ENCODE data around the gene GSN. TPM values are rescaled to one million over a fixed set of nuclear protein-coding genes. Genes with fewer than 3 reads are reported as not detected.

Gene GSN
- total and polyA plus RNA-seq, 9 of the 15 experiments (the other 6 are each of a cell fraction or from before 2014, with no cell fraction given), result 0.39 to 16.6 (median 8.2) TPM

- TF ChIP-seq CLOCK (CRISPR knock-in tag; IDR thresholded peaks at IDR 0.05; ENCODE audit: borderline replicate concordance) (peak; percentile 90), CBX3 (IDR thresholded peaks at IDR 0.05; ENCODE audit: borderline replicate concordance in 1 of 2, low read length in 2 of 2) (peak in 1 of 2 experiments; percentile 55; a peak in 1 of 3 replicates), ASH1L (IDR thresholded peaks at IDR 0.05; ENCODE audit: borderline replicate concordance, low read depth, partially characterized antibody) (peak; percentile 45), ATF7 (IDR thresholded peaks at IDR 0.05) (peak; percentile 49; the same call in 1 of the 2 replicates), MLX (CRISPR knock-in tag; conservative IDR thresholded peaks at IDR 0.05) (peak; percentile 48 to 90; a peak in 2 of 4 replicates), ZNF592 (IDR thresholded peaks at IDR 0.05) (peak; percentile 84), SRF (CRISPR knock-in tag; IDR thresholded peaks at IDR 0.05) (peak in 1 of 2 experiments; percentile 53; a peak in 1 of 4 replicates), ZNF232 (CRISPR knock-in tag; IDR thresholded peaks at IDR 0.05) (peak; percentile 76; the same call in 1 of the 2 replicates), CSDE1 (IDR thresholded peaks at IDR 0.05) (0 out of 4 replicates have a peak, but pooled peaks of 1 of the 2 experiments have one; percentile 28), E2F6 (IDR thresholded peaks at IDR 0.05; ENCODE audit: borderline replicate concordance in 1 of 2, extremely low read depth in 1 of 2, insufficient read depth in 1 of 2, insufficient read length in 1 of 2, low read depth in 1 of 2, low read length in 1 of 2, poor library complexity in 1 of 2, severe bottlenecking in 1 of 2) (peak; percentile 84 to 90), BHLHE40 (IDR thresholded peaks at IDR 0.05; ENCODE audit: low read length) (peak; percentile 100), MLLT1 (IDR thresholded peaks at IDR 0.05) (0 out of 4 replicates have a peak, but pooled peaks of 1 of the 2 experiments have one; percentile 20), C11orf30 (IDR thresholded peaks at IDR 0.05; ENCODE audit: low read depth) (peak; percentile 42; the same call in 1 of the 2 replicates)
These were observed 10.7 kb downstream of the GSN start (continued) for GRCh38 chr9:121278477-121279261.

All from K562 (cell line).